SK-N-SH (cell line): Measurements from ENCODE around the gene SUPT4H1.

Experiments
- CHD2 ChIP-seq: fragments of 150-350 bp; IDR thresholded peaks from 2 replicates; pipeline ENCODE4 v1.6.1; 2018; ENCODE audit warnings: low read length; ENCODE audit not compliant: partially characterized antibody
- CTCF ChIP-seq: fragments of 200-600 bp; sonication (generic); IDR thresholded peaks from 2 replicates; pipeline ENCODE4 v1.6.1; 2017; ENCODE audit warnings: antibody characterized with exemption, mild to moderate bottlenecking, moderate library complexity
- FOSL2 ChIP-seq: IDR thresholded peaks from 2 replicates; pipeline ENCODE4 v1.4.0; 2012; ENCODE audit warnings: low read depth, mild to moderate bottlenecking, moderate library complexity, borderline replicate concordance
- FOXM1 ChIP-seq: IDR thresholded peaks from 2 replicates; pipeline ENCODE4 v1.4.0; 2012; ENCODE audit warnings: low read depth, mild to moderate bottlenecking
- JUND ChIP-seq: IDR thresholded peaks from 2 replicates; pipeline ENCODE4 v1.4.0; 2012
- NRF1 ChIP-seq: IDR thresholded peaks from 2 replicates; pipeline ENCODE4 v1.6.1; 2012; ENCODE audit warnings: low read depth, mild to moderate bottlenecking, low read length
- RFX5 ChIP-seq: IDR thresholded peaks from 2 replicates; pipeline ENCODE4 v1.6.1; 2012; ENCODE audit warnings: mild to moderate bottlenecking, improper control_type of control experiment, low read length
- TAF1 ChIP-seq: IDR thresholded peaks from 2 replicates; pipeline ENCODE4 v1.6.1; 2012; ENCODE audit warnings: low read depth, mild to moderate bottlenecking, low read length, moderate library complexity, borderline replicate concordance

GRCh38 chr17:58377661-58378060, 25.7 kb upstream of the SUPT4H1 start:
- TF ChIP-seq NRF1, result no peak
- no peak for TF ChIP-seq TAF1
- no peak for TF ChIP-seq FOXM1
- TF ChIP-seq FOSL2, result no peak
- TF ChIP-seq CHD2, result no peak
- TF ChIP-seq RFX5, result no peak
- no peak for TF ChIP-seq CTCF
- TF ChIP-seq JUND, result no peak
